Measurements from ENCODE around the gene GSTM1. TPM values are rescaled to one million over a fixed set of nuclear protein-coding genes. Genes with fewer than 3 reads are reported as not detected.
A peak's percentile ranks its signal among the peaks of the same experiment; 100 is the strongest.

GSTM1 gene
- total RNA-seq, 2 donors from 2014 or later, result 19.5 TPM; not detected in 1

- 72 to 79% methylated on average over 4 of the region's 4 CpGs for WGBS, 2 donors
- no peak for TF ChIP-seq CTCF (IDR thresholded peaks at IDR 0.05)
- TF ChIP-seq POLR2A (IDR thresholded peaks at IDR 0.05), result no peak
- Histone ChIP-seq H3K27ac (peak overlapping the region in 3 of 4 donors; percentile 66 to 72 (median 66)), H3K27me3 (no peaks in the 10 kb centered on the region), H3K9me3 (no peaks in the 10 kb centered on the region), H3K4me3 (no peak overlapping the region), H3K36me3 (replicated peaks in 1 of 2; ENCODE audit: insufficient read depth in 1 of 2, low read depth in 2 of 2) (no peaks in the 10 kb centered on the region), H3K4me1 (peaks cover 42% of the 10 kb centered on the region)
- intact Hi-C loops (cut with DNase I), result no loop called here
- no peak for ATAC-seq
- no peak for DNase-seq
Measured at GRCh38 chr1:109733236-109733870, 45.7 kb downstream of the GSTM1 start.

- peak overlapping the region in 3 of 4 donors; percentile 48 to 81 (median 64) for H3K27ac ChIP-seq
- WGBS, 2 donors, result 1% methylated on average over 32 to 86 of the region's 86 CpGs
- no peaks in the 10 kb centered on the region for H3K9me3 ChIP-seq
- H3K36me3 ChIP-seq (replicated peaks in 1 of 2; ENCODE audit: insufficient read depth in 1 of 2, low read depth in 2 of 2), result no peaks in the 10 kb centered on the region
- H3K27me3 ChIP-seq, result no peaks in the 10 kb centered on the region
- peak; percentile 98 for ATAC-seq
- intact Hi-C loops (cut with DNase I), result no loop called here
- H3K4me1 ChIP-seq, result peaks cover 20% of the 10 kb centered on the region
- DNase-seq, result peak; percentile 84 to 91 (median 86)
- no peak for TF ChIP-seq CTCF (IDR thresholded peaks at IDR 0.05)
- peak; percentile 82 to 98 (median 91) for TF ChIP-seq POLR2A (IDR thresholded peaks at IDR 0.05)
- H3K4me3 ChIP-seq, result peak overlapping the region; percentile 37 to 50
Measured at GRCh38 chr1:109739738-109740614, 52.4 kb downstream of the GSTM1 start.

- TF ChIP-seq POLR2A (IDR thresholded peaks at IDR 0.05) (no peak), CTCF (IDR thresholded peaks at IDR 0.05) (no peak)
- peaks cover 20% of the 10 kb centered on the region for H3K4me1 ChIP-seq
- H3K27me3 ChIP-seq, result no peaks in the 10 kb centered on the region
- 4 to 16% methylated on average over 8 to 10 of the region's 10 CpGs for WGBS, 2 donors
- DNase-seq (no peak), ATAC-seq (peak; percentile 8)
- H3K4me3 ChIP-seq, result peak within 1 kb of the TSS; percentile 37 to 50
- no peaks in the 10 kb centered on the region for H3K9me3 ChIP-seq
- peak within 1 kb of the TSS in 3 of 4 donors; percentile 48 to 81 (median 64) for H3K27ac ChIP-seq
- intact Hi-C loops (cut with DNase I), result no loop called here
- no peaks in the 10 kb centered on the region for H3K36me3 ChIP-seq (replicated peaks in 1 of 2; ENCODE audit: insufficient read depth in 1 of 2, low read depth in 2 of 2)
Measured at GRCh38 chr1:109740615-109741373, 53.2 kb downstream of the GSTM1 start, which contains the start of gene GSTM3. TSS of gene GSTM3 (minus strand) at chr1:109741038. CDS start at chr1:109740287, 751 bp downstream.

Other genes with a start within 250 kb of the GSTM1 start
- 1 to 10 TPM; 1.8 to 2.3 TPM for gene SYPL2, start 221.3 kb upstream of the GSTM1 start, total RNA-seq
- 1 to 10 TPM; 2.6 to 5.9 TPM for gene ATXN7L2, start 203.9 kb upstream of the GSTM1 start, total RNA-seq
- gene CYB561D1, start 193.7 kb upstream of the GSTM1 start, total RNA-seq, result 1 to 10 TPM; 6.2 to 6.9 TPM
- 1 to 10 TPM; 2.6 to 8.6 TPM for gene AMIGO1, start 178.1 kb upstream of the GSTM1 start, total RNA-seq
- not detected for gene GPR61, start 147.9 kb upstream of the GSTM1 start, total RNA-seq
- gene GNAI3, start 139.2 kb upstream of the GSTM1 start, total RNA-seq, result 1 to 10 TPM; 3.6 to 4.9 TPM
- not detected for gene GNAT2, start 68.2 kb upstream of the GSTM1 start, total RNA-seq
- 100 to 1,000 TPM in 1 of 2 donors, 10 to 100 TPM in 1; 22.1 to 111 TPM for gene AMPD2, start 68.0 kb upstream of the GSTM1 start, total RNA-seq
- 10 to 100 TPM; 24.1 to 37.2 TPM for gene GSTM4, start 31.7 kb upstream of the GSTM1 start, total RNA-seq
- 10 to 100 TPM; 51.1 to 60.6 TPM for gene GSTM2, start 19.8 kb upstream of the GSTM1 start, total RNA-seq
- 1 to 10 TPM in 1 of 2 donors, not detected in 1; 1.8 TPM for gene GSTM5, start 24.4 kb downstream of the GSTM1 start, total RNA-seq
- gene GSTM3, start 53.2 kb downstream of the GSTM1 start, total RNA-seq, result 10 to 100 TPM; 68.5 to 73.8 TPM
- gene EPS8L3, start 76.1 kb downstream of the GSTM1 start, total RNA-seq, result 1 to 10 TPM in 1 of 2 donors, not detected in 1; 4.2 TPM
- 10 to 100 TPM; 26.7 to 60.7 TPM for gene CSF1, start 223.0 kb downstream of the GSTM1 start, total RNA-seq

All from body of pancreas (tissue), 4 donors.